ENCODE measurements around the gene EVPLL. TPM values are rescaled to one million over a fixed set of nuclear protein-coding genes. Genes with fewer than 3 reads are reported as not detected.

The EVPLL gene
- total RNA-seq, 3 donors from 2014 or later (not counting 1 experiment from before 2014, with no cell fraction given): 0.28 TPM; not detected in 2

DNA sequence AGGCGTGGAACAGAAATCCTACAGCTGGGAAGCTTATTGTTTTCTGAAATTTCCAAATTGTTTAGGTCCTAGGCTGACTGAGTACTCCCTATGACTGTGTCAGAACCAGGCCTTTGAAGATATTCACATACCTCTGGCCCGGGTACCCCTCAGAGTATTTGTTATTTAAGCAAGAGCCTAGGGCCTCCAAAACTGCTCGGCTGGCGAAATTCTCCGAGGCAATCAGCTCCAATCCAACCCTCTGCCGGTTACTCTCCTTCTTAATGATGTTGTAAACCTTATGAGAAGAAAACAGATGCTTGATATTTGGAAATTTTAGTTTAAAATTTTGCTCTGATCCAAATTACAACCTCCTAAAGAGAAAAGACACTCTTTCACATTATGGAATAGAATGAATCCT lies 24.0 kb upstream of the EVPLL start:
- Mint-ChIP-seq H3K36me3 (peaks cover 7% of the 10 kb centered on the region), H3K4me3 (no peak overlapping the region), H3K27ac (no peak overlapping the region), H3K27me3 (ENCODE audit: low read depth in 2 of 2) (no peaks in the 10 kb centered on the region), H3K9me3 (no peaks in the 10 kb centered on the region), H3K4me1 (no peaks in the 10 kb centered on the region)
- Histone ChIP-seq H3K4me1 (ENCODE audit: control insufficient read depth, insufficient read depth, low read length) (no peaks in the 10 kb centered on the region), H3K27me3 (ENCODE audit: control insufficient read depth, insufficient read depth, low read length) (no peaks in the 10 kb centered on the region), H3K9me3 (ENCODE audit: control insufficient read depth, insufficient read depth, low read length) (no peaks in the 10 kb centered on the region), H3K27ac (ENCODE audit: low read length) (no peak overlapping the region), H3K36me3 (ENCODE audit: control insufficient read depth, insufficient read depth, low read length) (peaks cover 25% of the 10 kb centered on the region), H3K4me3 (ENCODE audit: low read length) (no peak overlapping the region)
- WGBS (ENCODE audit: insufficient coverage): 97% methylated on average over 6 of the region's 6 CpGs
- TF ChIP-seq, protein P1, sequence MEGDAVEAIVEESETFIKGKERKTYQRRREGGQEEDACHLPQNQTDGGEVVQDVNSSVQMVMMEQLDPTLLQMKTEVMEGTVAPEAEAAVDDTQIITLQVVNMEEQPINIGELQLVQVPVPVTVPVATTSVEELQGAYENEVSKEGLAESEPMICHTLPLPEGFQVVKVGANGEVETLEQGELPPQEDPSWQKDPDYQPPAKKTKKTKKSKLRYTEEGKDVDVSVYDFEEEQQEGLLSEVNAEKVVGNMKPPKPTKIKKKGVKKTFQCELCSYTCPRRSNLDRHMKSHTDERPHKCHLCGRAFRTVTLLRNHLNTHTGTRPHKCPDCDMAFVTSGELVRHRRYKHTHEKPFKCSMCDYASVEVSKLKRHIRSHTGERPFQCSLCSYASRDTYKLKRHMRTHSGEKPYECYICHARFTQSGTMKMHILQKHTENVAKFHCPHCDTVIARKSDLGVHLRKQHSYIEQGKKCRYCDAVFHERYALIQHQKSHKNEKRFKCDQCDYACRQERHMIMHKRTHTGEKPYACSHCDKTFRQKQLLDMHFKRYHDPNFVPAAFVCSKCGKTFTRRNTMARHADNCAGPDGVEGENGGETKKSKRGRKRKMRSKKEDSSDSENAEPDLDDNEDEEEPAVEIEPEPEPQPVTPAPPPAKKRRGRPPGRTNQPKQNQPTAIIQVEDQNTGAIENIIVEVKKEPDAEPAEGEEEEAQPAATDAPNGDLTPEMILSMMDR (IDR thresholded peaks at IDR 0.05): no peak
- ATAC-seq (no peak), DNase-seq (no peak)
- intact Hi-C loops (cut with micrococcal nuclease): no loop called here

- Mint-ChIP-seq H3K4me3 (no peak overlapping the region), H3K9me3 (no peaks in the 10 kb centered on the region), H3K36me3 (peaks cover 7% of the 10 kb centered on the region), H3K27me3 (ENCODE audit: low read depth in 2 of 2) (no peaks in the 10 kb centered on the region), H3K4me1 (no peaks in the 10 kb centered on the region), H3K27ac (no peak overlapping the region)
- Histone ChIP-seq H3K27ac (ENCODE audit: low read length) (no peak overlapping the region), H3K27me3 (ENCODE audit: control insufficient read depth, insufficient read depth, low read length) (no peaks in the 10 kb centered on the region), H3K4me1 (ENCODE audit: control insufficient read depth, insufficient read depth, low read length) (no peaks in the 10 kb centered on the region), H3K9me3 (ENCODE audit: control insufficient read depth, insufficient read depth, low read length) (no peaks in the 10 kb centered on the region), H3K4me3 (ENCODE audit: low read length) (no peak overlapping the region), H3K36me3 (ENCODE audit: control insufficient read depth, insufficient read depth, low read length) (peaks cover 24% of the 10 kb centered on the region)
- DNase-seq: no peak
- TF ChIP-seq, protein P1 (IDR thresholded peaks at IDR 0.05): no peak
- intact Hi-C loops (cut with micrococcal nuclease): no loop called here
- 86% methylated on average over 10 of the region's 10 CpGs for WGBS (ENCODE audit: insufficient coverage)
- no peak for ATAC-seq
Observed at GRCh38 chr17:18356624-18357023, 21.0 kb upstream of the EVPLL start.

- WGBS (ENCODE audit: insufficient coverage): 91% methylated on average over 8 of the region's 8 CpGs
- DNase-seq (no peak), ATAC-seq (no peak)
- no peak overlapping the region for H3K4me3 ChIP-seq (ENCODE audit: low read length)
- Mint-ChIP-seq H3K4me1 (peaks cover 11 to 16% of the 10 kb centered on the region in 2 donors), H3K27ac (no peak overlapping the region), H3K4me3 (peak overlapping the region; percentile 35), H3K27me3 (ENCODE audit: low read depth in 2 of 2) (no peaks in the 10 kb centered on the region), H3K9me3 (no peaks in the 10 kb centered on the region), H3K36me3 (no peaks in the 10 kb centered on the region)
- intact Hi-C loops (cut with micrococcal nuclease): no loop called here
- peaks cover 3% of the 10 kb centered on the region for H3K36me3 ChIP-seq (ENCODE audit: control insufficient read depth, insufficient read depth, low read length)
- H3K9me3 ChIP-seq (ENCODE audit: control insufficient read depth, insufficient read depth, low read length): no peaks in the 10 kb centered on the region
- TF ChIP-seq, protein P1 (IDR thresholded peaks at IDR 0.05): no peak
- H3K27ac ChIP-seq (ENCODE audit: low read length): no peak overlapping the region
- no peaks in the 10 kb centered on the region for H3K27me3 ChIP-seq (ENCODE audit: control insufficient read depth, insufficient read depth, low read length)
- H3K4me1 ChIP-seq (ENCODE audit: control insufficient read depth, insufficient read depth, low read length): peaks cover 13% of the 10 kb centered on the region
Observed at GRCh38 chr17:18360518-18360917, 17.1 kb upstream of the EVPLL start.

Measured in natural killer cell (primary cell).